Ectodermal cell (in vitro differentiated cells): ENCODE data around the gene USP1.

Experiments
- H3K27ac ChIP-seq: 2 replicates; pipeline ENCODE4 v1.7.0; 2013; ENCODE audit warnings: mild to moderate bottlenecking, low read depth, low read length; ENCODE audit not compliant: insufficient read depth, poor library complexity, severe bottlenecking
- H3K27me3 ChIP-seq: 2 replicates; pipeline ENCODE4 v1.7.0; 2013; ENCODE audit warnings: mild to moderate bottlenecking, low read length; ENCODE audit not compliant: insufficient read depth, control insufficient read depth, poor library complexity, severe bottlenecking
- H3K36me3 ChIP-seq: one replicate; pipeline ENCODE4 v1.7.0; 2013; ENCODE audit warnings: low read length; ENCODE audit not compliant: control insufficient read depth, insufficient read depth
- H3K4me1 ChIP-seq: one replicate; pipeline ENCODE4 v1.7.0; 2013; ENCODE audit warnings: low read length; ENCODE audit not compliant: control insufficient read depth, insufficient read depth
- H3K4me3 ChIP-seq: 2 replicates; pipeline ENCODE4 v1.7.0; 2013; ENCODE audit warnings: low read depth, low read length, control low read depth; ENCODE audit not compliant: insufficient read depth
- H3K9me3 ChIP-seq: 2 replicates; pipeline ENCODE4 v1.7.0; 2013; ENCODE audit warnings: mild to moderate bottlenecking, low read length, moderate library complexity; ENCODE audit not compliant: control insufficient read depth
- WGBS, 2 experiments: methylation state at CpG; one replicate each; pipeline ENCODE4 v1.1.7; 2013; ENCODE audit warnings: missing lambda C conversion rate in 2 of 2; 5-methylcytosine and 5-hydroxymethylcytosine counted together

USP1 gene

DNA sequence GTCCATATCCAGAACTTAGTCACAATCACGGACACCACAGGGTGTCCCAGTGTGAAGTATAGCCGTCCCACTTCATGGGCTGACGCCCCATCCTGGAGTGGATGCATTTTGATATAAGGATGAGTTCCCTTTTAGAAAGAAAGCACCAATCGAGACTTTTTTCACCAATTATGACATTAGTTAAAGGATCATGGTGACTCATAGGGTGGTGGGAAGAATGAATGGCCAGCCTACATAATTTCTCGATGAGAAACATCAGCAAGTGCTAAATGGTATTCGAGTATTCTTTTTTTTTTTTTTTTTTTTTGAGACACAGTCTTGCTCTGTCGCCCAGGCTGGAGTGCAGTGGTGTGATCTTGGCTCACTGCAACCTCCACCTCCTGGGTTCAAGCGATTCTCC lies 38.5 kb upstream of the USP1 start:
- 95 to 98% methylated on average over 7 to 8 of the region's 8 CpGs for WGBS, 2 experiments
- no peak overlapping the region for H3K4me3 ChIP-seq
- no peaks in the 10 kb centered on the region for H3K36me3 ChIP-seq
- no peak overlapping the region for H3K27ac ChIP-seq
- H3K27me3 ChIP-seq, result no peaks in the 10 kb centered on the region
- H3K9me3 ChIP-seq, result no peaks in the 10 kb centered on the region
- H3K4me1 ChIP-seq, result peaks cover 17% of the 10 kb centered on the region

DNA sequence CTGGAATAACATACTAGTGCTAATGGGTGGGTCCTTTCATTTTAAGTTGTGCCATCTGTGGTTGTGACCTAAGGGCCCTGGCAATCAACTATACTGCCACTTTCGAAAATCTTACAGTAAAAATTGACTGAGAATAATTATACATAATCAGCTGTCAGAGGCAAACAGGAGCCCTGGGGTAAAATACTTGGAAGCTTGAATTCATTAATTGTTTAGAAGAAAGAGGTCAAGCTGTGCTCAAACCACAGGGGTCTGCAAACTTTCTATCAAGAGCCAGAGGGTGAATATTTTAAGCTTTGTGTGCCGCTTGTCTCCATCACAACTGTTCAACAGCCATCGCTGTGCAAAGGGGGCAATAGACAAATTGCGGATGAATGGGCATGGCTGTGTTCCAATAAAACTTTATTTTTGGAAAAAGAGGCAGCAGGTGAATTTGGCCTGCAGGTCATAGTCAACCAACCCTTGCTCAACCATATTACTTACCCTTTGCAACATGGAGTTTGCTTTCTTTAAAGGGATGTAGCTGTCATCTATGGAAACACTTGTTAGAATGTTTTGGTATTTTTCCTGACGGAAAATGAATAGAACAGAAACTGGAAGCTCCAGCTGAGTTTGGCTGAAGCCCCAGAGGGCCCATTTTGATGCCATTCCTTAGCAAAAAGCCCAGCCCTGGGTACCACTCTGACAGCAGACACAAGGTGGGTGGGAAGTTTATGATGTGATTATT lies 35.7 kb upstream of the USP1 start:
- H3K4me1 ChIP-seq, result peaks cover 13% of the 10 kb centered on the region
- H3K36me3 ChIP-seq, result no peaks in the 10 kb centered on the region
- no peak overlapping the region for H3K27ac ChIP-seq
- 30 to 31% methylated on average over 4 to 5 of the region's 5 CpGs for WGBS, 2 experiments
- no peak overlapping the region for H3K4me3 ChIP-seq
- no peaks in the 10 kb centered on the region for H3K9me3 ChIP-seq
- no peaks in the 10 kb centered on the region for H3K27me3 ChIP-seq

DNA sequence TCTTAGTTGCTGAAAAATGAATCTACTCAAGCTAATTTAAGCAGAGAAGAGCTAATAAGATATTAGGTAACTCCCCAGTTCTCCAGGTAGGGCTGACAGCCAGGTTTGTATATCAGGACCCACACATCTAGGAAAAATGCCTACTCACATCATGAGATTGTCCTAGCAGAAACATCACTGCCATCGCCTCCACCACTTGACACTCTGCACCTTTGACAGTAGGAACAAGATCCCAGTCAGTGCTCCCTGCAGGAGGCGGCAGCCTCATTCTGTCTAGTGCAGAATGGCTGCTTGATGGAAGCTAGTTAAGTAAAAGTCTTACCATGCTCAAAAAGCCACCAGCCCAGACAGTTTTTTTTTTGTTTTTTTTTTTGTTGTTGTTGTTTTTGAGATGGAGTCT lies 31.6 kb upstream of the USP1 start:
- Histone ChIP-seq H3K27me3 (no peaks in the 10 kb centered on the region), H3K4me3 (no peak overlapping the region), H3K27ac (no peak overlapping the region), H3K9me3 (no peaks in the 10 kb centered on the region), H3K4me1 (peaks cover 13% of the 10 kb centered on the region), H3K36me3 (no peaks in the 10 kb centered on the region)
- WGBS, 2 experiments, result 82 to 87% methylated on average over 2 of the region's 2 CpGs

DNA sequence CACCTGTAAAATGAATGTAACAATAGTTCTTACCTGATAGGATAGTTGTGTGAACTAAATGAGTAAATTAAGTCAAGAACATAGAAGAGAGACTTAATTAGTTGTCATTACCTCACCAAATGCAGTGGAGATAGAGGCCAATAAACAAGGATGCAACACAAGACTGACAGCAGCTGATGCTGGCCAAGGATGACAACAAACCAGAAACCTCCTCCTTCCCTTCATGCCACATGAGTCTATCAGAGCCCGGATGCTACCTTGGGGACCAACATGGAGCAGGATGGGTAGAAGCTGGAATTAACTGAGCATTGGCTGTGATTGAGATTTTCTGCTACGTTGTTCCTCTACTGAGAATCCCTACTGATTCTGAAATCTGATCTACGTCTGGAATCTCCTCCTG lies 30.3 kb upstream of the USP1 start:
- Histone ChIP-seq H3K36me3 (no peaks in the 10 kb centered on the region), H3K27ac (no peak overlapping the region), H3K4me1 (peaks cover 3% of the 10 kb centered on the region), H3K27me3 (no peaks in the 10 kb centered on the region), H3K4me3 (no peak overlapping the region), H3K9me3 (no peaks in the 10 kb centered on the region)
- 58 to 61% methylated on average over 3 of the region's 3 CpGs for WGBS, 2 experiments

DNA sequence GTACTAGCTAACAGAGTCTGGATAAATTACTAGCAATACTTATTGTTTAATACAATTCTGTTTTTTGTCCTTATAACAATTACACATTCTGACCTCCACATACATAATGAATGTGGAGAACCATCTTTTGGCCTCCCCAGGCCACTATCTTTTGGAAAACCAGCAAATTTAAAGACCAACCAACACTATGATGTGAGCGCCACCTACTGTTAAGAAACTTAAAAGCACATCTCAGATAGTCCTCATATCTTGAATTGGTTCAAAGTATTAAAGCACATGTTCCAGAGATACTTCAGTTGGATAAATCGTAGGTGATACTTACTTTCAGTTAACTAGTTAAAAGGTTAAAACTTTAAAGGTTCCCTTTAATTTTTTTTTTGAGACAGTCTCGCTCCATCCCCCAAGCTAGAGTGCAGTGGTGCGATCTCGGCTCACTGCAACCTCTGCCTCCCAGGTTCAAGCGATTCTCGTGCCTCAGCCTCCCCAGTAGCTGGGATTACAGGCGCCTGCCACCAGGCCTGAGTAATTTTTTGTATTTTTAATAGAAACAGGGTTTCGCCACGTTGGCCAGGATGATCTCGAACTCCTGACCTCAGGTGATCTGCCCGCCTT lies 29.3 kb upstream of the USP1 start:
- no peaks in the 10 kb centered on the region for H3K27me3 ChIP-seq
- no peaks in the 10 kb centered on the region for H3K36me3 ChIP-seq
- no peak overlapping the region for H3K4me3 ChIP-seq
- no peak overlapping the region for H3K27ac ChIP-seq
- 67 to 73% methylated on average over 12 of the region's 12 CpGs for WGBS, 2 experiments
- H3K4me1 ChIP-seq, result no peaks in the 10 kb centered on the region
- H3K9me3 ChIP-seq, result no peaks in the 10 kb centered on the region

DNA sequence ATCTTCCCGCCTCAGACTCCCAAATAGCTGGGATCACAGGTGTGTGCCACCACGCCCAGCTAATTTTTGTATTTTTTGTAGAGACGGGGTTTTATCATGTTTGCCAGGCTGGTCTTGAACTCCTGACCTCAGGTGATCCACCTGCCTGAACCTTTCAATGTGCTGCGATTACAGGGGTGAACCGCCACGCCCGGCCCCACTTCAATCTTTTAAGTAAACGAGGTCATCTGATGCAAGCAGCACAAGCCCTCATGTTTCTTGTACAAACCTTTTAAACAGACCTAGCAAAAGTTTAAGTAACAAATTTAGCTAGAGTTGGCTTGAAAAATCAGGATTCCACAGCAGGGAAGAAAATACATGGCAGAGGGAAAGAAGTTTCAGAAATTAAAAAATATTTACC lies 21.2 kb upstream of the USP1 start:
- no peaks in the 10 kb centered on the region for H3K9me3 ChIP-seq
- no peaks in the 10 kb centered on the region for H3K36me3 ChIP-seq
- H3K4me3 ChIP-seq, result no peak overlapping the region
- no peaks in the 10 kb centered on the region for H3K4me1 ChIP-seq
- no peaks in the 10 kb centered on the region for H3K27me3 ChIP-seq
- no peak overlapping the region for H3K27ac ChIP-seq
- WGBS, 2 experiments, result 92 to 96% methylated on average over 8 of the region's 8 CpGs

DNA sequence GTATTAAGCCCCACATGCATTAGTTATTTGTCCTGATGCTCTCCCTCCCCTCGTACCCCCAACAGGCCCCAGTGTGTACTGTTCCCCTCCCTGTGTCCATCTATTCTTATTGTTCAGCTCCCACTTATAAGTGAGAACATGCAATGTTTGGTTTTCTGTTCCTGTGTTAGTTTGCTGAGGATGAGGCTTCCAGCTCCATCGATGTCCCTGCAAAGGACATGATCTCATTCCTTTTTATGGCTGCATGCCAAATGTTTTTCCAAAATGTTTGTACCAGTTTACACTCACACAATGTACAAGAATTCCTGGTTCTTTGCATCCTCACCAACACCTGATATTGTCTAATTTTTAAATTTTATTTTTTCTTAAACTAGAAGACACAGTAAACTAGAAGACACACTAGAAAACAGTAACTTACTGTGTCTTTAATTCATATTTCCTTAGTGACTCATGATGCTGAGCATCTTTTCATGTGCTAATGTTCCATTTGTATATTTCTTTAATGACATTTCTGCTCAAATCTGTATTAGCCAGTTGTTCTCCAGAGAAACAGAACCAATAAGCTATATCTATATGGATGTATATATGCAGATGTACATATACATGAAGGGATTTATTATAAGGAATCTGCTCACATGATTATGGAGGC lies 19.4 kb upstream of the USP1 start:
- H3K27me3 ChIP-seq, result no peaks in the 10 kb centered on the region
- H3K4me1 ChIP-seq, result no peaks in the 10 kb centered on the region
- 84 to 95% methylated on average over 2 of the region's 2 CpGs for WGBS, 2 experiments
- no peaks in the 10 kb centered on the region for H3K9me3 ChIP-seq
- no peak overlapping the region for H3K27ac ChIP-seq
- H3K4me3 ChIP-seq, result no peak overlapping the region
- no peaks in the 10 kb centered on the region for H3K36me3 ChIP-seq

DNA sequence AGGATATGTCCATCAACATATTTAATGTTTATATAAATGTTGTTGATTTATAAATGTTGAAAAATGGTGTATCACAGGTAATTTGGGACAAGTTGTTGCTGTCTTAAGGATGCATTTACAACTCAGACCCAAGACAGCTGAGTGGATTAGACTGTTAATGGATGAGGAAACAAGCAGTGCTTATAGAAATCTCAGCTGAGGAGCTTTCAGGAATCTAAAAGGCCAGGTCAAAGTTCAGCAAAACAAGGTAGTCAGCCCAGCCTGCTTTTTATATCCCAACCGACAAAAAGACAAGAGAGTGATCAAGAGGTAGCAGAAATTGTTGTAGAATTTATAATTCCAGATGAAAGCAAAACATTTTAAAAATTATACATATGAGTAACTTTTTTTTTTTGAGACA lies 16.6 kb upstream of the USP1 start:
- H3K27ac ChIP-seq, result no peak overlapping the region
- H3K36me3 ChIP-seq, result no peaks in the 10 kb centered on the region
- no peaks in the 10 kb centered on the region for H3K4me1 ChIP-seq
- no peak overlapping the region for H3K4me3 ChIP-seq
- WGBS, 2 experiments, result 80 to 100% methylated on average over 1 of the region's 1 CpG
- H3K9me3 ChIP-seq, result no peaks in the 10 kb centered on the region
- H3K27me3 ChIP-seq, result no peaks in the 10 kb centered on the region

DNA sequence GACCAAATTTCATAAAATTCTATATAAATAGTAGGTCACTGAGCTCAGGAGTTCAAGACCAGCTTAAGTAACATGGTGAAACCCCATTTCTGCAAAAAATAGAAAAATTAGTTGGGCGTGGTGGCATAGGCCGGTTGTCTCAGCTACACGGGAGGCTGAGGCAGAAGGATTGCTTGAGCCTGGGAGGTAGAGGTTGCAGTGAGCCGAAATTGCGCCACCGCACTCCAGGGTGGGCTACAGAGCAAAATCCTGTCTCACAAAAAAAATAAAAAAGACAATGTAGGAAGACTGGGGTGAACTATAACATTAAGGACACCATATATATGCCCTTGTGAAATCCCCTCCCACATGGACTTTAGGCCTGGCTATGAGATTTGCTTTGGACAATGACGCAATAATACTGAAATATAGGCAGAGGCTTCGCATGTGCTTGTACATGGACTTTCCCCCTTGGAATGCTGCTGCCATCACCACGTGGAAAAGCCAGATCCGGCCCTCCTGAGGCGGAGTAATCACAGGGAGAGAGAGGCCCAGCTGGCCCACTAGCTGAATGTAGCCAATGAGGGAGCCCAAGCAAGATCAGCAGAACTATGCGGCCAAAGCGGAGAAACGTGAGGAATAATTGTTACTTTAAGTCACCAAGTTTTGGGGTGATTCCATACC lies 13.1 kb upstream of the USP1 start:
- Histone ChIP-seq H3K4me3 (no peak overlapping the region), H3K4me1 (no peaks in the 10 kb centered on the region), H3K9me3 (no peaks in the 10 kb centered on the region), H3K36me3 (no peaks in the 10 kb centered on the region), H3K27ac (no peak overlapping the region), H3K27me3 (no peaks in the 10 kb centered on the region)
- 89 to 90% methylated on average over 12 to 14 of the region's 14 CpGs for WGBS, 2 experiments

DNA sequence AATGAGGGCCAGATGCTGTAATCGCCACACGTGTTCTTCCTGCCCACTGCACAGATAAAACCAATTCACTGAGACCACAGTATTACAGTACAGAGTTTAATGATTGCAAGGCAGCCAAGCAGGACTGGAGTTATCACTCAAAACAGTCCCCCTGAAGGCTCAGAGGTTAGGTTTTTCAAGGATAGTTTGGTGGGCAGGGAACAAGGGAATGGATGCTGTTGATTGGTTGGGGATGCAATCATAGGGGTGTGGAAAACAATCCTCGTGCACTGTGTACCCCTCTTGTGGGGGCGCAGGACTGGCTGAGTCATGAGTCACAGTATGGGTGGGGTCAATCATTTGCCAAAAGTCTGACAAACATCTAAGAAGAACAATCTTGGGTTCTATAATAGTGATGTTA lies 12.4 kb upstream of the USP1 start:
- H3K27ac ChIP-seq, result no peak overlapping the region

More for the DNA sequence above, 12.4 kb upstream of the USP1 start:
- no peaks in the 10 kb centered on the region for H3K4me1 ChIP-seq
- no peaks in the 10 kb centered on the region for H3K9me3 ChIP-seq
- no peaks in the 10 kb centered on the region for H3K36me3 ChIP-seq
- H3K27me3 ChIP-seq, result no peaks in the 10 kb centered on the region
- H3K4me3 ChIP-seq, result no peak overlapping the region
- 89 to 97% methylated on average over 4 of the region's 4 CpGs for WGBS, 2 experiments
